ENCODE data around the gene WDCP.

Gene WDCP

DNA sequence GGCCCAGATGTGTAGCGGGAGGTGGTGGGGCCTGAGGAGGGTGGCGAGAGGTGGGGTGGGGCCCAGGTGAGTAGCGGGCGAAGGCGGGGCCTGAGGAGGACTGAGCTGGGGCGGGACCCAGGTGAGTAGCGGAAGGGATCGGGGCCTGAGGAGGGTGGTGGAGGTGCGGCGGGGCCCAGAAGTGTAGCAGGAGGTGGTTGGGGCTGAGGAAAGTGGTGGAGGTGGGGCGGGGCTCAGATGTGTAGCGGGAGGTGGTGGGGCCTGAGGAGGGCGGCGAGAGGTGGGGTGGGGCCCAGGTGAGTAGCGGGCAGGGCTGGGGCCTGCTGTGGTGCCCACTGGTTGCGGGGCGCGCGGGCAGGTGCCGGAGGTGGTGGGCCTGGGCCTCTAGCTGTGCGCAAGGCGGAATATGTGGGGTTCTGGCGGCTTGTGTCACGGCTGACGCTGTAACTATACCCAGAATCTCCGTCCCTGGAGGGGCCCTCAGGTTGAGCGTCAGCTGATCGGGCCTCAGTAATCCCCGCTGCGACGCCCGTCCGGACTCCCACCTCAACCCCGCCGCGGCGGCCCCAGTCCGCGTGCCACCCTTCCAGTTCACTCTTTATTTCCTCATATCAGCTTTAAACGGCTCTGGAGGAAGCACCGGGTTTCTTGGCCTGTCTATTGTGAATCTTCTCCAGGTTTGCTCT is 29.8 kb upstream of the WDCP start:
- 0 out of 2 replicates have a peak, but pooled peaks cover 7% of the 10 kb centered on the region for H3F3A ChIP-seq (ENCODE audit: control insufficient read depth, insufficient read depth)
- no peak overlapping the region for H3K27ac ChIP-seq (ENCODE audit: low read depth, low read length)
- H3K36me3 ChIP-seq (ENCODE audit: control insufficient read depth, low read length), result peaks cover 29% of the 10 kb centered on the region
- H3K9me2 ChIP-seq (replicated peaks; ENCODE audit: control insufficient read depth, low read length), result no peaks in the 10 kb centered on the region
- peaks cover 20% of the 10 kb centered on the region for H3K4me1 ChIP-seq (ENCODE audit: control insufficient read depth, low read length)
- H3K27me3 ChIP-seq (ENCODE audit: control insufficient read depth, low read length), result no peaks in the 10 kb centered on the region
- no peaks in the 10 kb centered on the region for H4K20me1 ChIP-seq (ENCODE audit: control insufficient read depth, insufficient read depth, low read depth, low read length)
- H3K9me3 ChIP-seq (ENCODE audit: control insufficient read depth, insufficient read depth, low read length), result no peaks in the 10 kb centered on the region
- peak overlapping the region; percentile 93 for H3K4me3 ChIP-seq (ENCODE audit: low read length)
- TF ChIP-seq EZH2phosphoT487 (IDR thresholded peaks at IDR 0.05; ENCODE audit: borderline replicate concordance, low read length), result no peak
- TF ChIP-seq, protein P1, sequence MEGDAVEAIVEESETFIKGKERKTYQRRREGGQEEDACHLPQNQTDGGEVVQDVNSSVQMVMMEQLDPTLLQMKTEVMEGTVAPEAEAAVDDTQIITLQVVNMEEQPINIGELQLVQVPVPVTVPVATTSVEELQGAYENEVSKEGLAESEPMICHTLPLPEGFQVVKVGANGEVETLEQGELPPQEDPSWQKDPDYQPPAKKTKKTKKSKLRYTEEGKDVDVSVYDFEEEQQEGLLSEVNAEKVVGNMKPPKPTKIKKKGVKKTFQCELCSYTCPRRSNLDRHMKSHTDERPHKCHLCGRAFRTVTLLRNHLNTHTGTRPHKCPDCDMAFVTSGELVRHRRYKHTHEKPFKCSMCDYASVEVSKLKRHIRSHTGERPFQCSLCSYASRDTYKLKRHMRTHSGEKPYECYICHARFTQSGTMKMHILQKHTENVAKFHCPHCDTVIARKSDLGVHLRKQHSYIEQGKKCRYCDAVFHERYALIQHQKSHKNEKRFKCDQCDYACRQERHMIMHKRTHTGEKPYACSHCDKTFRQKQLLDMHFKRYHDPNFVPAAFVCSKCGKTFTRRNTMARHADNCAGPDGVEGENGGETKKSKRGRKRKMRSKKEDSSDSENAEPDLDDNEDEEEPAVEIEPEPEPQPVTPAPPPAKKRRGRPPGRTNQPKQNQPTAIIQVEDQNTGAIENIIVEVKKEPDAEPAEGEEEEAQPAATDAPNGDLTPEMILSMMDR (IDR thresholded peaks at IDR 0.05; ENCODE audit: low read depth, low read length, poor library complexity, severe bottlenecking), result no peak
- peaks cover 41% of the 10 kb centered on the region for H3K79me2 ChIP-seq (ENCODE audit: control insufficient read depth, low read length)
- peak overlapping the region; percentile 73 for H3K4me2 ChIP-seq (ENCODE audit: low read length)

DNA sequence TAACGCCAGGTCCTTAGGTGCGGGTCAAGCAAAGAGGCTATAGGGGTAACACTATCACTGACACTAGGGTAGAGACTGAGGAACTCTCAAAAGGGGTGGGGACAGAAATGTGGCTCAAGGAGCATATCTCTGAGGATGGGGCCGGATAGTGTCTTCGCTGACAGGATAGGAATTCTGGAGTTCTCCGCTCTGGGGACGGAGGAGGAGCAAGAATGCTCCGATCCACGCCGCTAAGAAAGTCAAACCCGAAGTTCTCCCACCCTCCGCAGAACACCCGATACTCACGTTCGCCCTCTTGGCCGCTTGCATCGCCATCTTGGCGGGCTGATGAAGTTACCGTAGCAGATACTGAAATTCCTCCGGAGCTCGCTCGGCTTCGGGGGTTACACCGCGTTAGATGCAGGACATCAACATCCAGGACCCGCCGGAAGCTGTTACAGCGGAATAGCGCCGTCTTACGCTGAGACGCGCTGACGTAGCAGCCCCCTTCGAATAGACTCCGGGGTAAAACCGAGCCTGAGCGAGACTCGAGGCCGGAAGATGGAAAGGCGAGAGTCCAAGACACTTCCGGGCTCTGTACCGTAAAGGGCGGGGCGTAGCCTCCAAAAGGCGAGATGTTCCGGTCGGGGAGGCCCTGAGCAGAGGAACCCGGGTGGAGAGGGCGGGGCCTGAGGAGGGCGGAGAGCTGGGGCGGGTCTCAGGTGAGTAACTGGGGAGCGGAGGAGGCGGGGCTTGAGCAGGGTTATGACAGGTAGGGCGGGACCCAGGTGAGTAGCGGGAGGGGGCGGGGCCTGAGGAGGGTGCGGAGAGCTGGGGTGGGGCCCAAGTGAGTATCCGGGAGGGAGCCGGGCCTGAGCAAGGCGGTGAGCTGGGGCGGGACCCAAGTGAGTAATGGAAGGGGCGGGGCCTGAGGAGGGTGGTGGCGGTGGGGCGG is 29.0 kb upstream of the WDCP start, which contains the start of gene SF3B6:
SF3B6 (minus strand) TSS at position 412 of the 934 bp plus-strand sequence; CDS start at position 315, 97 bp downstream.
- Histone ChIP-seq H4K20me1 (ENCODE audit: control insufficient read depth, insufficient read depth, low read depth, low read length) (no peaks in the 10 kb centered on the region), H3K79me2 (ENCODE audit: control insufficient read depth, low read length) (peaks cover 48% of the 10 kb centered on the region), H3K27ac (ENCODE audit: low read depth, low read length) (peak within 1 kb of the TSS; percentile 51), H3K36me3 (ENCODE audit: control insufficient read depth, low read length) (peaks cover 35% of the 10 kb centered on the region), H3K4me3 (ENCODE audit: low read length) (peak within 1 kb of the TSS; percentile 93), H3K9me2 (replicated peaks; ENCODE audit: control insufficient read depth, low read length) (no peaks in the 10 kb centered on the region), H3K4me1 (ENCODE audit: control insufficient read depth, low read length) (peaks cover 20% of the 10 kb centered on the region), H3K27me3 (ENCODE audit: control insufficient read depth, low read length) (no peaks in the 10 kb centered on the region), H3K9me3 (ENCODE audit: control insufficient read depth, insufficient read depth, low read length) (no peaks in the 10 kb centered on the region), H3F3A (ENCODE audit: control insufficient read depth, insufficient read depth) (0 out of 2 replicates have a peak, but pooled peaks cover 7% of the 10 kb centered on the region), H3K4me2 (ENCODE audit: low read length) (peak within 1 kb of the TSS; percentile 73)
- TF ChIP-seq, protein P1 (IDR thresholded peaks at IDR 0.05; ENCODE audit: low read depth, low read length, poor library complexity, severe bottlenecking), result no peak
- TF ChIP-seq EZH2phosphoT487 (IDR thresholded peaks at IDR 0.05; ENCODE audit: borderline replicate concordance, low read length), result no peak

DNA sequence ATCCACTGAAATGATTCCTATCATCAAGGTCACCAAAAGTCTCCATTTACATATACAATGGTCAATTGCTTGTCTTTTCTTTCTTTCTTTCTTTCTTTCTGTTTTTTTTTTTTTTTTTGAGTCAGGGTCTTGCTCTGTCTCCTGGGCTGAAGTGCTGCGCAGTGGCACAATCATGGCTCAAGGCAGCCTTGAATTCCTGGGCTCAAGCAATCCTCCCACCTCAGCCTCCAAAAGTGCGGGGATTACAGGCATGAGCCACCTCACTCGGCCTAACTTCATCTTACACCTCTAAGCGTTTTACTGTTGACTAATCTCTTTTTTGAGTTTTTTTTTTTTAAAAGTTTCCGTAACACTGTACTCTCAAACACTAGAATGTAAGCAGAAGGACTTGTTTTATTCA is 28.1 kb upstream of the WDCP start:
- Histone ChIP-seq H3K4me1 (ENCODE audit: control insufficient read depth, low read length) (peaks cover 20% of the 10 kb centered on the region), H3K4me3 (ENCODE audit: low read length) (peak overlapping the region; percentile 93), H4K20me1 (ENCODE audit: control insufficient read depth, insufficient read depth, low read depth, low read length) (no peaks in the 10 kb centered on the region), H3K36me3 (ENCODE audit: control insufficient read depth, low read length) (peaks cover 40% of the 10 kb centered on the region), H3K9me3 (ENCODE audit: control insufficient read depth, insufficient read depth, low read length) (no peaks in the 10 kb centered on the region), H3K79me2 (ENCODE audit: control insufficient read depth, low read length) (peaks cover 52% of the 10 kb centered on the region), H3K9me2 (replicated peaks; ENCODE audit: control insufficient read depth, low read length) (no peaks in the 10 kb centered on the region), H3K4me2 (ENCODE audit: low read length) (peak overlapping the region; percentile 73), H3F3A (ENCODE audit: control insufficient read depth, insufficient read depth) (0 out of 2 replicates have a peak, but pooled peaks cover 7% of the 10 kb centered on the region), H3K27ac (ENCODE audit: low read depth, low read length) (no peak overlapping the region), H3K27me3 (ENCODE audit: control insufficient read depth, low read length) (no peaks in the 10 kb centered on the region)
- TF ChIP-seq, protein P1 (IDR thresholded peaks at IDR 0.05; ENCODE audit: low read depth, low read length, poor library complexity, severe bottlenecking), result no peak
- TF ChIP-seq EZH2phosphoT487 (IDR thresholded peaks at IDR 0.05; ENCODE audit: borderline replicate concordance, low read length), result no peak

Data from DOHH2 (cell line).